Activated CD8-positive, alpha-beta T cell treated with anti-CD3 and anti-CD28 coated beads for 36 hours (primary cell): ENCODE data around the gene QTRT2. TPM values are rescaled to one million over a fixed set of nuclear protein-coding genes. Genes with fewer than 3 reads are reported as not detected.

ENCODE experiments used
- ATAC-seq: fragments of 200-7000 bp; cut with Tn5 transposase; one replicate; pipeline ENCODE4 v1.10.0; 2021; ENCODE audit warnings: mild to moderate bottlenecking, moderate library complexity
- CTCF ChIA-PET: fragments of 350-600 bp; sonication (Branson Sonifier 250); formaldehyde crosslinking; loops from one replicate; lab custom pipeline; 2021; ENCODE audit warnings: antibody characterized with exemption; lab: Charles Lee
- POLR2A ChIA-PET: fragments of 350-600 bp; sonication (Branson Sonifier 250); formaldehyde crosslinking; loops from one replicate; lab custom pipeline; 2021; ENCODE audit warnings: antibody characterized with exemption; lab: Charles Lee
- DNase-seq: peaks from one replicate; pipeline ENCODE4 v3.0.0-alpha.2; 2020
- H3K27ac Mint-ChIP-seq: one replicate; pipeline ENCODE4 v1.8.0; 2021; ENCODE audit warnings: mild to moderate bottlenecking, mixed read lengths
- H3K27me3 Mint-ChIP-seq: one replicate; pipeline ENCODE4 v1.8.0; 2021; ENCODE audit warnings: mixed read lengths
- H3K36me3 Mint-ChIP-seq: one replicate; pipeline ENCODE4 v1.8.0; 2021; ENCODE audit warnings: low read depth, mixed read lengths
- H3K4me1 Mint-ChIP-seq: one replicate; pipeline ENCODE4 v1.8.0; 2021; ENCODE audit warnings: low read depth, mixed read lengths
- H3K4me3 Mint-ChIP-seq: one replicate; pipeline ENCODE4 v1.8.0; 2021; ENCODE audit warnings: mild to moderate bottlenecking, moderate library complexity, mixed read lengths
- H3K9me3 Mint-ChIP-seq: one replicate; pipeline ENCODE4 v1.8.0; 2021; ENCODE audit warnings: mixed read lengths
- CTCF ChIP-seq: fragments of 200-600 bp; IDR thresholded peaks from one replicate; pipeline ENCODE4 v1.8.0; 2022; ENCODE audit warnings: antibody characterized with exemption, mild to moderate bottlenecking
- intact Hi-C: fragments of 100-400 bp; cut with micrococcal nuclease; formaldehyde crosslinking; loops from one replicate; pipeline ENCODE4 v1.10.0; 2022
- total RNA-seq, 2 experiments: library from RNA; stranded (reverse); gene quantifications; one replicate each; pipeline ENCODE4 v1.2.3, GENCODE V29; 2021

Gene QTRT2
- total RNA-seq, 2 experiments from 2014 or later = 31.6 to 36.8 TPM

GRCh38 chr3:114093016-114093380 lies 36.5 kb downstream of the QTRT2 start:
- CTCF ChIA-PET = no interaction called here

GRCh38 chr3:114093596-114093995 lies 37.1 kb downstream of the QTRT2 start:
- Mint-ChIP-seq H3K9me3 (no peaks in the 10 kb centered on the region), H3K4me3 (no peak overlapping the region), H3K36me3 (no peaks in the 10 kb centered on the region), H3K4me1 (peaks cover 5% of the 10 kb centered on the region), H3K27ac (no peak overlapping the region), H3K27me3 (peaks cover 4% of the 10 kb centered on the region)
- ChIA-PET CTCF (no interaction called here), POLR2A (no interaction called here)
- DNase-seq (no peak), ATAC-seq (no peak)
- TF ChIP-seq CTCF = no peak
- intact Hi-C loops = no loop called here

More at GRCh38 chr3:114093016-114093380, 36.5 kb downstream of the QTRT2 start:
- peaks cover 5% of the 10 kb centered on the region for H3K4me1 Mint-ChIP-seq
- no peak for DNase-seq
- peaks cover 4% of the 10 kb centered on the region for H3K27me3 Mint-ChIP-seq
- H3K36me3 Mint-ChIP-seq = peaks cover under 1% of the 10 kb centered on the region
- no peak overlapping the region for H3K27ac Mint-ChIP-seq
- intact Hi-C loops = no loop called here
- no peak overlapping the region for H3K4me3 Mint-ChIP-seq
- POLR2A ChIA-PET = no interaction called here
- no peak for ATAC-seq
- TF ChIP-seq CTCF = no peak
- H3K9me3 Mint-ChIP-seq = no peaks in the 10 kb centered on the region

GRCh38 chr3:114095796-114096195 lies 39.3 kb downstream of the QTRT2 start:
- Mint-ChIP-seq H3K4me3 (no peak overlapping the region), H3K4me1 (peaks cover 5% of the 10 kb centered on the region), H3K9me3 (no peaks in the 10 kb centered on the region), H3K27me3 (peaks cover 6% of the 10 kb centered on the region), H3K27ac (no peak overlapping the region), H3K36me3 (no peaks in the 10 kb centered on the region)
- intact Hi-C loops = no loop called here
- ChIA-PET CTCF (no interaction called here), POLR2A (no interaction called here)
- DNase-seq = no peak
- no peak for TF ChIP-seq CTCF
- no peak for ATAC-seq

- Mint-ChIP-seq H3K4me3 (no peak overlapping the region), H3K27me3 (peaks cover 2% of the 10 kb centered on the region), H3K27ac (no peak overlapping the region), H3K4me1 (no peaks in the 10 kb centered on the region), H3K9me3 (no peaks in the 10 kb centered on the region), H3K36me3 (no peaks in the 10 kb centered on the region)
- no peak for TF ChIP-seq CTCF
- DNase-seq = no peak
- POLR2A ChIA-PET = no interaction called here
- no peak for ATAC-seq
- intact Hi-C loops = no loop called here
- CTCF ChIA-PET = no interaction called here
Measured at GRCh38 chr3:114101101-114101500, 44.6 kb downstream of the QTRT2 start.

GRCh38 chr3:114103181-114103580 lies 46.6 kb downstream of the QTRT2 start:
- Mint-ChIP-seq H3K36me3 (no peaks in the 10 kb centered on the region), H3K27me3 (peaks cover 2% of the 10 kb centered on the region), H3K4me3 (no peak overlapping the region), H3K4me1 (no peaks in the 10 kb centered on the region), H3K9me3 (no peaks in the 10 kb centered on the region), H3K27ac (no peak overlapping the region)
- POLR2A ChIA-PET = no interaction called here
- ATAC-seq (no peak), DNase-seq (no peak)
- CTCF ChIA-PET = no interaction called here
- intact Hi-C loops = no loop called here
- no peak for TF ChIP-seq CTCF
